Activated CD4-positive, alpha-beta memory T cell treated with anti-CD3 and anti-CD28 coated beads, Interleukin-2, amount 10 ng/mL, durations not matched to agents 7 days and 5 days (primary cell): ENCODE results near the gene DOLPP1. TPM values are rescaled to one million over a fixed set of nuclear protein-coding genes. Genes with fewer than 3 reads are reported as not detected.

ENCODE experiments used
- CTCF ChIA-PET: fragments of 350-600 bp; sonication (Branson Sonifier 250); formaldehyde crosslinking; loops from one replicate; lab custom pipeline; 2021; ENCODE audit warnings: antibody characterized with exemption, inconsistent platforms; lab: Charles Lee
- POLR2A ChIA-PET: fragments of 350-600 bp; sonication (Branson Sonifier 250); formaldehyde crosslinking; loops from one replicate; lab custom pipeline; 2021; ENCODE audit warnings: antibody characterized with exemption; lab: Charles Lee
- DNase-seq: peaks from one replicate; pipeline ENCODE4 v3.0.0-alpha.2; 2020
- H3K27ac Mint-ChIP-seq: one replicate; pipeline ENCODE4 v1.8.0; 2021; ENCODE audit warnings: mild to moderate bottlenecking, mixed read lengths
- H3K27me3 Mint-ChIP-seq: one replicate; pipeline ENCODE4 v1.8.0; 2021; ENCODE audit warnings: mixed read lengths
- H3K36me3 Mint-ChIP-seq: one replicate; pipeline ENCODE4 v1.8.0; 2021; ENCODE audit warnings: low read depth, mixed read lengths
- H3K4me1 Mint-ChIP-seq: one replicate; pipeline ENCODE4 v1.8.0; 2021; ENCODE audit warnings: mixed read lengths
- H3K4me3 Mint-ChIP-seq: one replicate; pipeline ENCODE4 v1.8.0; 2021; ENCODE audit warnings: mild to moderate bottlenecking, mixed read lengths
- H3K9me3 Mint-ChIP-seq: one replicate; pipeline ENCODE4 v1.8.0; 2021; ENCODE audit warnings: mixed read lengths
- total RNA-seq, 2 experiments: library from RNA; stranded (reverse); gene quantifications; one replicate each; pipeline ENCODE4 v1.2.3, GENCODE V29; 2021

DOLPP1 gene
- total RNA-seq, 2 experiments from 2014 or later, result 12.9 to 16.3 TPM

- no peak for DNase-seq
- no peak overlapping the region for H3K4me3 Mint-ChIP-seq
- H3K36me3 Mint-ChIP-seq, result no peaks in the 10 kb centered on the region
- ChIA-PET CTCF (no interaction called here), POLR2A (interaction anchor here (0.5 kb wide), 1 partner anchor 271 kb away, joined by 3 read pairs; no protein-coding TSS in a partner anchor)
- no peaks in the 10 kb centered on the region for H3K4me1 Mint-ChIP-seq
- H3K9me3 Mint-ChIP-seq, result no peaks in the 10 kb centered on the region
- H3K27ac Mint-ChIP-seq, result no peak overlapping the region
- H3K27me3 Mint-ChIP-seq, result no peaks in the 10 kb centered on the region
Measured at GRCh38 chr9:129101279-129101678, 20.4 kb downstream of the DOLPP1 start.

GRCh38 chr9:129102095-129102525 is 21.2 kb downstream of the DOLPP1 start:
- ChIA-PET POLR2A (no interaction called here), CTCF (no interaction called here)
- Mint-ChIP-seq H3K9me3 (no peaks in the 10 kb centered on the region), H3K27ac (no peak overlapping the region), H3K4me3 (no peak overlapping the region), H3K36me3 (no peaks in the 10 kb centered on the region), H3K4me1 (no peaks in the 10 kb centered on the region), H3K27me3 (no peaks in the 10 kb centered on the region)
- DNase-seq, result no peak

DNA sequence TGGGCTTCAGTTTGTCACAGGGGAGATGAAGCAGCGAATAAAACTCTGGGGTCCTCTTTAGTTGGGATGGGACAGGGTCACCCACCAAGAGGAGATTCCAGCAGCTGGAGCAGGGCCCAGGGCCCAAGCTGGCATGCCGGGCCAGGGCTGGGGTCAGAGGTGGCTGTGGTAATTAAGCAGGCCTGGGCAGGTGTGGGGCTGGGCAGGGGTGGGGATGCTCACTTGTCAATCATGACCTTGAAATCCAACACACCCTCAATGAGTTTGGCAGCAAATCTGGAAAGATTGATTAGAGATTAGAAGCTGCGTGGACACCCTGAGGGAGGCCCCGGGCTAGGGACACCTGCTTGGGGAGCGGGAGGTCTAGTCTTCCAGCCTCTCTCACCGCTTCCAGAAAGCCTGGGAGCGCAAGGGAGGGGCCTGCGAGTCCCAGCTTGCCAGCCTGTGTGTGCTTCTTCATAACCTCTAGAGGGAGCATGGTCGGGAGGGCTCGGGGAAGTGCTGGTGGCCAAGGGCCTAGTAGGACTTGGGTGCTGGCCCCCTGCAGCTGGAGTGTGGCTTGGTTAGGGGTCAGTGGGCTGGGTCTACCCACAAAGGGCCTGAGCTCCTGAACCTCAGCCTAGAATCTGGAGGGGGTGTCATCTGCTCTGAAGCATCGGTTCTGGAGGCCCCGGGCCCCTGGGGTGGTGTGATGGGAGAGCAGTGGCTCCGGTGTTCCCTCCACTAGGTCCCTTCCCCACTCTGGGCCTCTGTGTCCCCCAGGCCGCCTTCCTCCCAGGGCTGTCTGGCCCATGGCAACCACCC is 22.1 kb downstream of the DOLPP1 start:
- DNase-seq, result peak; percentile 28
- H3K9me3 Mint-ChIP-seq, result no peaks in the 10 kb centered on the region
- peaks cover 3% of the 10 kb centered on the region for H3K36me3 Mint-ChIP-seq
- H3K4me3 Mint-ChIP-seq, result no peak overlapping the region
- H3K27me3 Mint-ChIP-seq, result no peaks in the 10 kb centered on the region
- POLR2A ChIA-PET, result interaction anchor here (1.3 kb wide), 1 partner anchor 9 kb away, joined by 3 read pairs; no protein-coding TSS in a partner anchor
- no peaks in the 10 kb centered on the region for H3K4me1 Mint-ChIP-seq
- H3K27ac Mint-ChIP-seq, result no peak overlapping the region
- CTCF ChIA-PET, result interaction anchor here (0.7 to 0.9 kb wide), 2 partner anchors 9 to 23 kb away, joined by 3 read pairs; partner anchors contain the start of gene DOLPP1

DNA sequence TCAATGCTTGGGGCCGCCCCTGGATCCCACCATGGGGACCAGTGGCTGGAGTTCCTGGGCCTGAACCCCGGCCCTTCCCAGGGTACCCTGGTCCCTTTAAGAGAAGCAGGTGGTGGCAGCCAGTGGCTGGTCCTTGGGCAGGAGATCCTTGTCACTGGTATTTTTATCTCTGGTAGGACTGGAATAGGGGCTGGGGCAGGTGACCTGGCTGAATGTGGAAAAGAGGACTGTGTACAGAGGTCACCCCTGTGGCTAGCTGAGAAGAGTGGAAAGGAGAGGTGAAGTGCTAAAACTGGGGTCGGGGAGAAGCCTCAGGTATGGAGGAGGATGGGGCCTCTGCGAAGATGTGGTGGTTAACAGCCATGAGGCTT is 22.7 kb downstream of the DOLPP1 start:
- H3K9me3 Mint-ChIP-seq, result no peaks in the 10 kb centered on the region

GRCh38 chr9:129104051-129104450 is 23.1 kb downstream of the DOLPP1 start:
- peaks cover 6% of the 10 kb centered on the region for H3K4me1 Mint-ChIP-seq
- ChIA-PET POLR2A (interaction anchor here (1.3 kb wide), 1 partner anchor 10 kb away, joined by 3 read pairs; no protein-coding TSS in a partner anchor), CTCF (no interaction called here)
- no peak overlapping the region for H3K4me3 Mint-ChIP-seq
- no peaks in the 10 kb centered on the region for H3K9me3 Mint-ChIP-seq
- H3K27me3 Mint-ChIP-seq, result no peaks in the 10 kb centered on the region
- peaks cover 3% of the 10 kb centered on the region for H3K36me3 Mint-ChIP-seq
- no peak for DNase-seq
- H3K27ac Mint-ChIP-seq, result no peak overlapping the region

More for the DNA sequence above, 22.7 kb downstream of the DOLPP1 start:
- DNase-seq, result no peak
- Mint-ChIP-seq H3K4me3 (no peak overlapping the region), H3K27me3 (no peaks in the 10 kb centered on the region), H3K36me3 (peaks cover 3% of the 10 kb centered on the region), H3K4me1 (peaks cover 3% of the 10 kb centered on the region), H3K27ac (no peak overlapping the region)
- CTCF ChIA-PET, result interaction anchor here (0.7 to 0.9 kb wide), 2 partner anchors 8 to 23 kb away, joined by 3 read pairs; partner anchors contain the start of gene DOLPP1
- POLR2A ChIA-PET, result interaction anchor here (1.3 kb wide), 1 partner anchor 9 kb away, joined by 3 read pairs; no protein-coding TSS in a partner anchor

DNA sequence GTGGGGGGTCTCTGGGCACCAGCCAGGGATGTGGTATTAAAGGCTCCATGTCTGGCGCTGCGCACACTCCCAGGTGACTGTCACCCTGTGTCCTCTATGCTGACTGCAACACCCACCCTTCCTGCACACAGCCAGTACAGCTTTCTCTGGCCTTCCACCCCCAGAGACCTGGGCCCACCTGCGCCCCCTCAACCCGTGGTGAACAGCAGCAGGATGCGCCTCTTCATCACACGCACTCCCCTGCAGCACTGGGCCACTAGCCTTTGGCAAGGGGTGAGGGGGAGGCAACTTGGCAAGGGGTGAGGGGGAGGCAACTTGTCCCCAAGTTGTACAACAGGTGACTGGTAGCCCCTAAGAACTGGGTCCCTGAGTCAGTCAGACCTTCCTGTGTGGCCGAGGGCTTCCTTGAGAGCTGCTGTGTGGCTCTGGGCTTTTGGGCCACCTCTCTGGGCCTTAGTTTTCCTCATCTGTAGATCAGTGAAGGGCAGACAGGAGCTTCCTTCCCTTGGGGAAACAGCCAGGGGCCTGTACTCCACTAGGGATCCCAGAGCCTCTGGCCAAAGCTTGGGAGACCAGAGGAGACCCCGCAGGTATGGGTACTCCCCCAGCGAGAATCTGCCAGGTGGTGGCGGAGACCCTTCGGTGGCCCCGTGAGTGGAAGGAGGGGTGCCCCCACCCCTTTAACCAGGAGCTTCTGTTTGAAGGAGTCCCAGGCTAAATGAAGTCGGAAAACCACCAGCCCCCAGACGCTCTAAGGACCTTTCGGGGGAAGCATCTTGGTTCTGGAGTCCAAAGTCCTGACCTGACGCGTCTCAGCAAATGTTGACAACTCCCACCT is 25.2 kb downstream of the DOLPP1 start:
- no peak overlapping the region for H3K4me3 Mint-ChIP-seq
- peaks cover 12% of the 10 kb centered on the region for H3K4me1 Mint-ChIP-seq
- H3K27me3 Mint-ChIP-seq, result no peaks in the 10 kb centered on the region
- peaks cover 3% of the 10 kb centered on the region for H3K36me3 Mint-ChIP-seq
- H3K9me3 Mint-ChIP-seq, result no peaks in the 10 kb centered on the region
- DNase-seq, result no peak
- no peak overlapping the region for H3K27ac Mint-ChIP-seq
- CTCF ChIA-PET, result interaction anchor here (0.6 to 0.8 kb wide), 3 partner anchors 8 to 591 kb away, joined by 3 to 4 read pairs (median 3); no protein-coding TSS in a partner anchor
- POLR2A ChIA-PET, result no interaction called here

DNA sequence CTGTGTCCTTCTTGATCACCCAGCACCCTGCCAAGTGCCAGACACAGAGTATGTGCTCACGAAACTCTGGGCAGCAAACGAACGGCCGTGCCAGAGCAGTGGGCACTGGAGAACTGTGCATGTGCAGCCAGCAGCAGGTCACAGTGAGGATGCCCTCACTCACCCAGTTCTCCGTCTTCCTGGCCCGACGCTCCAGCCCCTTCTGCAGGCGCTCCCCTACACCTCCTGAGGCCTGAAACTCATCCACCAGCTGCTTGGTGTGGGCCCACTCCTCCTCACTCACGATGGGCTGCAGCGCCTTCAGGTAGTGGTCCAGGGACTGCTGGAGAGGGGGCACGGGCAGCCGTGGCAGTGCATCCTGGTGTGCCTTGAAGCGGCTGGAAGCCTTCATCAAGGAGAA is 26.7 kb downstream of the DOLPP1 start:
- POLR2A ChIA-PET, result no interaction called here
- Mint-ChIP-seq H3K9me3 (no peaks in the 10 kb centered on the region), H3K4me1 (peaks cover 19% of the 10 kb centered on the region), H3K27me3 (no peaks in the 10 kb centered on the region), H3K27ac (no peak overlapping the region), H3K4me3 (no peak overlapping the region), H3K36me3 (peaks cover 3% of the 10 kb centered on the region)
- no peak for DNase-seq
- CTCF ChIA-PET, result no interaction called here

- no peaks in the 10 kb centered on the region for H3K9me3 Mint-ChIP-seq
- POLR2A ChIA-PET, result no interaction called here
- H3K36me3 Mint-ChIP-seq, result peaks cover 3% of the 10 kb centered on the region
- DNase-seq, result no peak
- CTCF ChIA-PET, result no interaction called here
- H3K27ac Mint-ChIP-seq, result no peak overlapping the region
- peaks cover 22% of the 10 kb centered on the region for H3K4me1 Mint-ChIP-seq
- no peaks in the 10 kb centered on the region for H3K27me3 Mint-ChIP-seq
- H3K4me3 Mint-ChIP-seq, result peak overlapping the region; percentile 76
Measured at GRCh38 chr9:129108083-129108804, 27.3 kb downstream of the DOLPP1 start.

GRCh38 chr9:129108805-129109536 is 28.1 kb downstream of the DOLPP1 start:
- ChIA-PET CTCF (no interaction called here), POLR2A (interaction anchor here (1.0 kb wide), 1 partner anchor 14 kb away, joined by 3 read pairs; no protein-coding TSS in a partner anchor)
- H3K4me1 Mint-ChIP-seq, result peaks cover 27% of the 10 kb centered on the region
- no peaks in the 10 kb centered on the region for H3K9me3 Mint-ChIP-seq
- peak overlapping the region; percentile 76 for H3K4me3 Mint-ChIP-seq
- DNase-seq, result no peak
- H3K27me3 Mint-ChIP-seq, result no peaks in the 10 kb centered on the region
- peaks cover 3% of the 10 kb centered on the region for H3K36me3 Mint-ChIP-seq
- H3K27ac Mint-ChIP-seq, result no peak overlapping the region

GRCh38 chr9:129109537-129109903 is 28.6 kb downstream of the DOLPP1 start:
- CTCF ChIA-PET, result no interaction called here
- H3K36me3 Mint-ChIP-seq, result peaks cover 3% of the 10 kb centered on the region
- no peak for DNase-seq
- POLR2A ChIA-PET, result interaction anchor here (1.0 kb wide), 1 partner anchor 15 kb away, joined by 3 read pairs; no protein-coding TSS in a partner anchor
- H3K9me3 Mint-ChIP-seq, result no peaks in the 10 kb centered on the region
- peaks cover 31% of the 10 kb centered on the region for H3K4me1 Mint-ChIP-seq
- H3K4me3 Mint-ChIP-seq, result peak overlapping the region; percentile 76
- no peaks in the 10 kb centered on the region for H3K27me3 Mint-ChIP-seq
- H3K27ac Mint-ChIP-seq, result no peak overlapping the region

DNA sequence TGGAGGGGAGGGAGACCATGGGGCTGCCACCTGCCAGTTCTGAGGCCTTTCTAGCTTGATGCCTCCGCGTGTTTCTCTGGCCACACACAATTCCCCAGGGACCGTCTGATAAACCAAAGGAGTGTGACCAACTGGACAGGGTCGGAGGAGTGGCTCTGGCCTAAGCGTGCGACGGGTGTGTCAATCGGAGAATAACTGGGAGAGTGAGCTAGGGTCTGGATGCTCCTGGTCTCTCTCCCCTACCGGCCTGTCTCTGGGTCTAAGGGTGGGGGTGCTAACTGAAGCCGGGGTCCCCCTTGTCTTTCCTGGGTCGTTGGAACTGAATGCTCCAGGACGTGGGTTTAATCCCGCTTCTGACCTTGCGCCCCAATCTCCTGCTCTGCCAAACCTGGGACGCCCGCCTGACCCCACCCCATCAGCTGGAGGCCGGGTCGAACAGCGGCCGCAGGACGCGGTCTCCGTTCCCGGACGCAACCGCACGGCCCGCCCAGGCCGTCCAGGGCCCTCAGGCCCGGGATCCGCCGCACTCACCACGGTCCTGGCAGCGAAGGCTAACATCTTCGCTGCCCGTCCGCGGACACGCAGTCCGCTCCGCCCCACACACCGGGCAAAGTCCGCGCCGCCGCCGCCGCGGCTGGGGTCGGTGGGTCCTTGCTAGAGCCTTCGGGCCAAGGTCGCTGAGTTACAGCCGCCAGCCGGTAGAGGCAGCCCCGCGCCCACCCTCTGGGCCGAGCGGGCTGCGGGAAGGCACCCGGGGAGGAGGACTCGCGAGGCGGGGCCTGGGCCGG is 29.2 kb downstream of the DOLPP1 start:
- peak; percentile 26 for DNase-seq
- Mint-ChIP-seq H3K27ac (no peak overlapping the region), H3K4me3 (peak overlapping the region; percentile 96), H3K36me3 (peaks cover 3% of the 10 kb centered on the region), H3K4me1 (peaks cover 36% of the 10 kb centered on the region), H3K27me3 (no peaks in the 10 kb centered on the region), H3K9me3 (no peaks in the 10 kb centered on the region)
- ChIA-PET POLR2A (interaction anchor here (1.0 kb wide), 2 partner anchors 15 to 532 kb away, joined by 3 read pairs; partner anchors contain the start of gene ASB6), CTCF (interaction anchor here (1.6 kb wide), 1 partner anchor 22 kb away, joined by 9 read pairs; no protein-coding TSS in a partner anchor)
